Panc1 (cell line): ENCODE results near the gene MRPL9. TPM values are rescaled to one million over a fixed set of nuclear protein-coding genes. Genes with fewer than 3 reads are reported as not detected.

Source experiments
- ATAC-seq: fragments of 200-7000 bp; cut with Tn5 transposase; 2 replicates; pipeline ENCODE4 v1.9.1; 2020; ENCODE audit warnings: mild to moderate bottlenecking, moderate library complexity
- BruUV-seq: library from RNA; stranded (reverse); fragments of 400-500 nt; replicated peaks from 2 replicates; lab custom pipeline; 2021; lab: Mats Ljungman, UMichigan
- CTCF ChIA-PET: fragments of 300-600 bp; sonication (Branson Sonifier 250); formaldehyde crosslinking; loops from one replicate; lab custom pipeline; 2022; ENCODE audit warnings: antibody characterized with exemption; lab: Charles Lee
- POLR2A ChIA-PET: fragments of 300-600 bp; sonication (Branson Sonifier 250); formaldehyde crosslinking; loops from one replicate; lab custom pipeline; 2022; ENCODE audit warnings: antibody characterized with exemption; lab: Charles Lee
- DNase-seq: peaks from one replicate; pipeline ENCODE4 v3.0.0-alpha.2; 2010; ENCODE audit warnings: low read depth, low spot score
- H3K27ac ChIP-seq: 2 replicates; pipeline ENCODE4 v1.5.1; 2011; ENCODE audit warnings: mild to moderate bottlenecking, low read length, inconsistent platforms
- H3K27me3 ChIP-seq: fragments of 200-500 bp; sonication (Bioruptor generic); 2 replicates; pipeline ENCODE4 v1.6.0; 2014; ENCODE audit warnings: low read length, inconsistent platforms; ENCODE audit not compliant: control insufficient read depth, insufficient read depth
- H3K36me3 ChIP-seq: fragments of 200-500 bp; sonication (Bioruptor generic); 2 replicates; pipeline ENCODE4 v1.5.1; 2014; ENCODE audit warnings: inconsistent platforms, mild to moderate bottlenecking, low read length, moderate library complexity; ENCODE audit not compliant: control insufficient read depth, insufficient read depth
- H3K4me1 ChIP-seq: 2 replicates; pipeline ENCODE4 v1.5.1; 2011; ENCODE audit warnings: inconsistent platforms, mild to moderate bottlenecking, low read length, moderate library complexity; ENCODE audit not compliant: control insufficient read depth, insufficient read depth
- H3K4me3 ChIP-seq, 2 experiments: 2 replicates each; pipeline ENCODE4 v1.5.1; 2011 to 2012; ENCODE audit warnings: low read depth in 2 of 2, low read length in 2 of 2, mild to moderate bottlenecking in 2 of 2, inconsistent platforms in 1 of 2, moderate library complexity in 1 of 2
- H3K9me3 ChIP-seq: fragments of 200-500 bp; sonication (Bioruptor generic); 2 replicates; pipeline ENCODE4 v1.5.1; 2014; ENCODE audit warnings: low read depth, mild to moderate bottlenecking, inconsistent platforms, low read length, moderate library complexity; ENCODE audit not compliant: control insufficient read depth, insufficient read depth
- POLR2AphosphoS5 ChIP-seq: IDR thresholded peaks from 2 replicates; pipeline ENCODE4 v1.6.1; 2012; ENCODE audit warnings: mild to moderate bottlenecking, low read depth, low read length, moderate library complexity
- SIN3A ChIP-seq: IDR thresholded peaks from 2 replicates; pipeline ENCODE4 v1.6.1; 2012; ENCODE audit warnings: low read depth, mild to moderate bottlenecking, low read length, moderate library complexity, borderline replicate concordance; ENCODE audit not compliant: insufficient read depth
- TCF7L2 ChIP-seq: IDR thresholded peaks from 2 replicates; pipeline ENCODE4 v1.6.1; 2011; ENCODE audit warnings: mild to moderate bottlenecking, low read depth, low read length, inconsistent platforms
- in situ Hi-C: cut with HindIII; loops from 2 replicates; pipeline ENCODE4 v1.10.0; 2016; ENCODE audit warnings: low sequenced_read_pairs, low pct_unique_long_range_greater_than_20kb
- intact Hi-C: fragments of 100-400 bp; cut with micrococcal nuclease; formaldehyde crosslinking; loops from one replicate; pipeline ENCODE4 v1.10.0; 2022; ENCODE audit not compliant: unreplicated experiment
- total RNA-seq: library from RNA; stranded (reverse); gene quantifications from one replicate; pipeline ENCODE4 v1.2.1, GENCODE V29; 2021; ENCODE audit not compliant: unreplicated experiment
- TF ChIP-seq, protein P1 (sequence below), 2 experiments: IDR thresholded peaks; 2 replicates each; pipeline ENCODE4 v1.6.1; 2011 to 2012; ENCODE audit warnings: low read depth in 2 of 2, control low read depth in 1 of 2, low read length in 1 of 2, mild to moderate bottlenecking in 1 of 2, moderate library complexity in 1 of 2; ENCODE audit not compliant: insufficient read depth in 1 of 2
- TF ChIP-seq, protein P2 (sequence below): fragments of 450-650 bp; IDR thresholded peaks from 2 replicates; pipeline ENCODE4 v1.5.1; 2017; ENCODE audit warnings: mild to moderate bottlenecking

MRPL9 gene
- total RNA-seq, 1 experiment from 2014 or later: 98.3 TPM

DNA sequence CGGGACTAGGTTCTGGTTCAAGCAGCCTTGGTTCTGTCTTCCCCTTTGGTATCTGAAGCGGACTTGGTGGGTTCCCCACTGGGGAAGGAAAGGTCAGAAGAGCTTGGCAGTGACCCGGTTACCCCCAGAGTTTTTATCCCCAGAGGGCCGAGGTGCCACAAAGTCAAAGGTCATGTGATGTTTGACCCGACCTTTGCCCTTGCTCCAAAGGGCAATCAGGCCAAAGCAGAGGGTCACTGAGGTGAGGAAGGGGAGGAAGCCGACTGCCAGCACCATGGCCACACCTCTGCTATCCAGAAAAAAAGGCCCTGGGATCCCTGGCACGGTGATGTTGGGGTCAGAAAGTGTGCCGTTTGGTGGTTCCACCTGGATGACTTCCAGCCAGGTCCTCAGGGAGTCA is 37.5 kb upstream of the MRPL9 start:
- ChIA-PET POLR2A (no interaction called here), CTCF (no interaction called here)
- in situ Hi-C loops (no loop called here), intact Hi-C loops (no loop called here)
- Histone ChIP-seq H3K36me3 (no peaks in the 10 kb centered on the region), H3K9me3 (no peaks in the 10 kb centered on the region), H3K27me3 (no peaks in the 10 kb centered on the region), H3K27ac (no peak overlapping the region), H3K4me1 (no peaks in the 10 kb centered on the region; the same call in 1 of the 2 replicates), H3K4me3 (no peak overlapping the region)
- ATAC-seq (no peak), DNase-seq (no peak)
- no TSS peak for BruUV-seq
- TF ChIP-seq POLR2AphosphoS5 (no peak), SIN3A (no peak), TCF7L2 (no peak)
- TF ChIP-seq, protein P1, sequence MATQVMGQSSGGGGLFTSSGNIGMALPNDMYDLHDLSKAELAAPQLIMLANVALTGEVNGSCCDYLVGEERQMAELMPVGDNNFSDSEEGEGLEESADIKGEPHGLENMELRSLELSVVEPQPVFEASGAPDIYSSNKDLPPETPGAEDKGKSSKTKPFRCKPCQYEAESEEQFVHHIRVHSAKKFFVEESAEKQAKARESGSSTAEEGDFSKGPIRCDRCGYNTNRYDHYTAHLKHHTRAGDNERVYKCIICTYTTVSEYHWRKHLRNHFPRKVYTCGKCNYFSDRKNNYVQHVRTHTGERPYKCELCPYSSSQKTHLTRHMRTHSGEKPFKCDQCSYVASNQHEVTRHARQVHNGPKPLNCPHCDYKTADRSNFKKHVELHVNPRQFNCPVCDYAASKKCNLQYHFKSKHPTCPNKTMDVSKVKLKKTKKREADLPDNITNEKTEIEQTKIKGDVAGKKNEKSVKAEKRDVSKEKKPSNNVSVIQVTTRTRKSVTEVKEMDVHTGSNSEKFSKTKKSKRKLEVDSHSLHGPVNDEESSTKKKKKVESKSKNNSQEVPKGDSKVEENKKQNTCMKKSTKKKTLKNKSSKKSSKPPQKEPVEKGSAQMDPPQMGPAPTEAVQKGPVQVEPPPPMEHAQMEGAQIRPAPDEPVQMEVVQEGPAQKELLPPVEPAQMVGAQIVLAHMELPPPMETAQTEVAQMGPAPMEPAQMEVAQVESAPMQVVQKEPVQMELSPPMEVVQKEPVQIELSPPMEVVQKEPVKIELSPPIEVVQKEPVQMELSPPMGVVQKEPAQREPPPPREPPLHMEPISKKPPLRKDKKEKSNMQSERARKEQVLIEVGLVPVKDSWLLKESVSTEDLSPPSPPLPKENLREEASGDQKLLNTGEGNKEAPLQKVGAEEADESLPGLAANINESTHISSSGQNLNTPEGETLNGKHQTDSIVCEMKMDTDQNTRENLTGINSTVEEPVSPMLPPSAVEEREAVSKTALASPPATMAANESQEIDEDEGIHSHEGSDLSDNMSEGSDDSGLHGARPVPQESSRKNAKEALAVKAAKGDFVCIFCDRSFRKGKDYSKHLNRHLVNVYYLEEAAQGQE (IDR thresholded peaks at IDR 0.05; ENCODE audit: insufficient read depth in 1 of 2, low read depth in 2 of 2, low read length in 1 of 2): no peak
- TF ChIP-seq, protein P2, sequence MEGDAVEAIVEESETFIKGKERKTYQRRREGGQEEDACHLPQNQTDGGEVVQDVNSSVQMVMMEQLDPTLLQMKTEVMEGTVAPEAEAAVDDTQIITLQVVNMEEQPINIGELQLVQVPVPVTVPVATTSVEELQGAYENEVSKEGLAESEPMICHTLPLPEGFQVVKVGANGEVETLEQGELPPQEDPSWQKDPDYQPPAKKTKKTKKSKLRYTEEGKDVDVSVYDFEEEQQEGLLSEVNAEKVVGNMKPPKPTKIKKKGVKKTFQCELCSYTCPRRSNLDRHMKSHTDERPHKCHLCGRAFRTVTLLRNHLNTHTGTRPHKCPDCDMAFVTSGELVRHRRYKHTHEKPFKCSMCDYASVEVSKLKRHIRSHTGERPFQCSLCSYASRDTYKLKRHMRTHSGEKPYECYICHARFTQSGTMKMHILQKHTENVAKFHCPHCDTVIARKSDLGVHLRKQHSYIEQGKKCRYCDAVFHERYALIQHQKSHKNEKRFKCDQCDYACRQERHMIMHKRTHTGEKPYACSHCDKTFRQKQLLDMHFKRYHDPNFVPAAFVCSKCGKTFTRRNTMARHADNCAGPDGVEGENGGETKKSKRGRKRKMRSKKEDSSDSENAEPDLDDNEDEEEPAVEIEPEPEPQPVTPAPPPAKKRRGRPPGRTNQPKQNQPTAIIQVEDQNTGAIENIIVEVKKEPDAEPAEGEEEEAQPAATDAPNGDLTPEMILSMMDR: no peak

- no TSS peak for BruUV-seq
- ATAC-seq (peak; percentile 47; the same call in 1 of the 2 replicates), DNase-seq (no peak)
- Histone ChIP-seq H3K4me1 (no peaks in the 10 kb centered on the region), H3K36me3 (no peaks in the 10 kb centered on the region), H3K27me3 (no peaks in the 10 kb centered on the region), H3K27ac (no peak overlapping the region), H3K4me3 (no peak overlapping the region), H3K9me3 (no peaks in the 10 kb centered on the region)
- CTCF ChIA-PET: interaction anchor here (0.6 kb wide), 1 partner anchor 37 kb away, joined by 3 read pairs; no protein-coding TSS in a partner anchor
- TF ChIP-seq, protein P2: no peak
- TF ChIP-seq SIN3A: no peak
- TF ChIP-seq, protein P1 (IDR thresholded peaks at IDR 0.05; ENCODE audit: insufficient read depth in 1 of 2, low read depth in 2 of 2, low read length in 1 of 2): no peak
- no peak for TF ChIP-seq POLR2AphosphoS5
- TF ChIP-seq TCF7L2: no peak
- in situ Hi-C loops: no loop called here
- POLR2A ChIA-PET: interaction anchor here (0.7 kb wide), 2 partner anchors 38 to 433 kb away, joined by 8 to 17 read pairs; no protein-coding TSS in a partner anchor
- intact Hi-C loops: no loop called here
These were observed 36.1 kb upstream of the MRPL9 start for GRCh38 chr1:151799179-151800022.
